HG02623 (cell line): ENCODE results near the gene DOCK10.

ENCODE experiments used
- ATAC-seq: cut with Tn5 transposase; IDR thresholded peaks from one replicate; pipeline ENCODE4 v1.9.1; 2021; ENCODE audit warnings: moderate library complexity; ENCODE audit not compliant: unreplicated experiment

The DOCK10 gene

GRCh38 chr2:225013425-225014365 is 28.6 kb downstream of the DOCK10 start:
- ATAC-seq: no peak

- ATAC-seq: no peak
These were observed 30.7 kb downstream of the DOCK10 start for GRCh38 chr2:225011585-225011984.

- ATAC-seq: no peak
These were observed 31.5 kb downstream of the DOCK10 start for GRCh38 chr2:225010804-225011203.

GRCh38 chr2:225009768-225010167 is 32.5 kb downstream of the DOCK10 start:
- ATAC-seq: no peak

- no peak for ATAC-seq
These were observed 33.3 kb downstream of the DOCK10 start for GRCh38 chr2:225008935-225009334.

GRCh38 chr2:225008179-225008856 is 34.0 kb downstream of the DOCK10 start:
- peak; percentile 64 for ATAC-seq

- no peak for ATAC-seq
These were observed 35.5 kb downstream of the DOCK10 start for GRCh38 chr2:225006730-225007129.

- ATAC-seq: no peak
These were observed 37.7 kb downstream of the DOCK10 start for GRCh38 chr2:225004597-225004996.

GRCh38 chr2:225002656-225003045 is 39.6 kb downstream of the DOCK10 start:
- peak; percentile 90 for ATAC-seq

GRCh38 chr2:225002039-225002655 is 40.1 kb downstream of the DOCK10 start:
- peak; percentile 48 for ATAC-seq

GRCh38 chr2:224999754-225000153 is 42.5 kb downstream of the DOCK10 start:
- ATAC-seq: no peak

GRCh38 chr2:224999321-224999720 is 42.9 kb downstream of the DOCK10 start:
- no peak for ATAC-seq

GRCh38 chr2:224997802-224998201 is 44.5 kb downstream of the DOCK10 start:
- no peak for ATAC-seq

GRCh38 chr2:224995419-224995818 is 46.8 kb downstream of the DOCK10 start:
- no peak for ATAC-seq

- ATAC-seq: no peak
These were observed 47.9 kb downstream of the DOCK10 start for GRCh38 chr2:224994242-224994823.

- no peak for ATAC-seq
These were observed 51.6 kb downstream of the DOCK10 start for GRCh38 chr2:224990710-224991109.

- no peak for ATAC-seq
These were observed 54.5 kb downstream of the DOCK10 start for GRCh38 chr2:224987733-224988132.

GRCh38 chr2:224986477-224986876 is 55.8 kb downstream of the DOCK10 start:
- no peak for ATAC-seq

- no peak for ATAC-seq
These were observed 57.6 kb downstream of the DOCK10 start for GRCh38 chr2:224984637-224985036.

- no peak for ATAC-seq
These were observed 58.3 kb downstream of the DOCK10 start for GRCh38 chr2:224983712-224984554.
